CD4-positive, alpha-beta T cell treated with Interleukin-15 for 1 hour (primary cell): ENCODE results near the gene GDI1.

ENCODE experiments used
- DNase-seq: peaks from one replicate; pipeline ENCODE4 v3.0.0-alpha.2; 2020

The GDI1 gene

GRCh38 chrX:154409222-154409871, 27.6 kb upstream of the GDI1 start, which contains the start of gene DNASE1L1:
Gene DNASE1L1, minus strand, starts transcription at chrX:154409254. Its CDS starts 3,686 bp downstream, at chrX:154405568.
- peak; percentile 83 for DNase-seq

GRCh38 chrX:154411981-154412340, 25.0 kb upstream of the GDI1 start:
- DNase-seq, result peak; percentile 58

GRCh38 chrX:154412468-154412867, 24.5 kb upstream of the GDI1 start:
- peak; percentile 54 for DNase-seq

GRCh38 chrX:154413142-154413541, 23.8 kb upstream of the GDI1 start:
- no peak for DNase-seq

GRCh38 chrX:154417157-154417556, 19.8 kb upstream of the GDI1 start:
- no peak for DNase-seq

- DNase-seq, result no peak
These were observed 17.8 kb upstream of the GDI1 start for GRCh38 chrX:154419189-154419588.

- DNase-seq, result no peak
These were observed 17.1 kb upstream of the GDI1 start for GRCh38 chrX:154419688-154420401.

GRCh38 chrX:154420402-154420756, 16.6 kb upstream of the GDI1 start:
- DNase-seq, result no peak

- no peak for DNase-seq
These were observed 9.8 kb upstream of the GDI1 start for GRCh38 chrX:154426916-154427770.

- DNase-seq, result peak; percentile 90
These were observed 8.5 kb upstream of the GDI1 start, which contains the start of gene ATP6AP1 for GRCh38 chrX:154428176-154429171. Gene ATP6AP1, plus strand, starts transcription at chrX:154428677. Its CDS starts 16 bp downstream, at chrX:154428693.

- no peak for DNase-seq
These were observed 7.2 kb upstream of the GDI1 start for GRCh38 chrX:154429711-154430110.

- no peak for DNase-seq
These were observed 6.5 kb upstream of the GDI1 start for GRCh38 chrX:154430479-154430878.

- DNase-seq, result peak; percentile 55
These were observed 6.0 kb upstream of the GDI1 start for GRCh38 chrX:154430916-154431315.

- DNase-seq, result peak; percentile 53
These were observed 5.6 kb upstream of the GDI1 start for GRCh38 chrX:154431341-154431740.

GRCh38 chrX:154432210-154432609, 4.7 kb upstream of the GDI1 start:
- no peak for DNase-seq

GRCh38 chrX:154433605-154434004, 3.3 kb upstream of the GDI1 start:
- DNase-seq, result no peak

GRCh38 chrX:154434394-154435168, 2.4 kb upstream of the GDI1 start:
- DNase-seq, result no peak

GRCh38 chrX:154435171-154435733, 1.7 kb upstream of the GDI1 start:
- no peak for DNase-seq

- DNase-seq, result peak; percentile 60
These were observed 476 bp upstream of the GDI1 start for GRCh38 chrX:154436374-154436982.
